OCI-LY7 (cell line): ENCODE measurements around the gene ENOX2.

Experiments used
- EZH2phosphoT487 ChIP-seq: fragments of 200-600 bp; sonication (generic); IDR thresholded peaks from 2 replicates; pipeline ENCODE4 v1.6.1; 2018; ENCODE audit warnings: low read depth, borderline replicate concordance, mild to moderate bottlenecking, mixed run types, antibody characterized with exemption, low read length, moderate library complexity, mixed read lengths
- TF ChIP-seq, protein P1 (sequence below): fragments of 200-600 bp; sonication (generic); conservative IDR thresholded peaks from 2 replicates; pipeline ENCODE4 v1.5.1; 2014; ENCODE audit warnings: mild to moderate bottlenecking, antibody characterized with exemption, low read length, moderate library complexity, mixed read lengths

DNA sequence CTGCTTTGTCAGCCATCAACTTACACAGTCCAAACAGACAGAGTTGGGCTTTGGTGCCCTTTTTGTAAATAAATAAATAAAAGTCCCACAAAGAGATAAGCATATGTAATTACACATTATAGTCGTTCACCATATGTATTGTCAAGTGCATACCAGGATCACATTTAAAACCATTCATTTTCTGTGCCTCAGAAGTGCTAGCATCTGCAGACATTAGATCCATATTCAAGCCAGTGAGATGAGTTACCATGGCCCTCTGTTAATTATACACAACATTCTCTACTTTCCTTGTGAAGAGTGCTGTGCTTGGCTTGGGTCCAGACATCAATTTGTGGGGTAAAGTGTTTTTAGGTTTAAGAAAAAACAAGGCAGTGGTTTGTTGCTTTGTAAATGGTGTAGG is 76.8 kb downstream of the ENOX2 start:
- TF ChIP-seq, protein P1, sequence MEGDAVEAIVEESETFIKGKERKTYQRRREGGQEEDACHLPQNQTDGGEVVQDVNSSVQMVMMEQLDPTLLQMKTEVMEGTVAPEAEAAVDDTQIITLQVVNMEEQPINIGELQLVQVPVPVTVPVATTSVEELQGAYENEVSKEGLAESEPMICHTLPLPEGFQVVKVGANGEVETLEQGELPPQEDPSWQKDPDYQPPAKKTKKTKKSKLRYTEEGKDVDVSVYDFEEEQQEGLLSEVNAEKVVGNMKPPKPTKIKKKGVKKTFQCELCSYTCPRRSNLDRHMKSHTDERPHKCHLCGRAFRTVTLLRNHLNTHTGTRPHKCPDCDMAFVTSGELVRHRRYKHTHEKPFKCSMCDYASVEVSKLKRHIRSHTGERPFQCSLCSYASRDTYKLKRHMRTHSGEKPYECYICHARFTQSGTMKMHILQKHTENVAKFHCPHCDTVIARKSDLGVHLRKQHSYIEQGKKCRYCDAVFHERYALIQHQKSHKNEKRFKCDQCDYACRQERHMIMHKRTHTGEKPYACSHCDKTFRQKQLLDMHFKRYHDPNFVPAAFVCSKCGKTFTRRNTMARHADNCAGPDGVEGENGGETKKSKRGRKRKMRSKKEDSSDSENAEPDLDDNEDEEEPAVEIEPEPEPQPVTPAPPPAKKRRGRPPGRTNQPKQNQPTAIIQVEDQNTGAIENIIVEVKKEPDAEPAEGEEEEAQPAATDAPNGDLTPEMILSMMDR: no peak
- no peak for TF ChIP-seq EZH2phosphoT487
